Adipocyte (in vitro differentiated cells): ENCODE data around the gene ADAMTS17.

Experiments
- DNase-seq: peaks from one replicate; pipeline ENCODE4 v3.0.0-alpha.2; 2015; ENCODE audit warnings: low read depth
- H3K27me3 ChIP-seq: replicated peaks from 2 replicates; pipeline ENCODE4 v1.7.0; 2013; ENCODE audit warnings: mild to moderate bottlenecking, low read length, moderate library complexity; ENCODE audit not compliant: control insufficient read depth, insufficient read depth
- H3K36me3 ChIP-seq: 2 replicates; pipeline ENCODE4 v1.7.0; 2013; ENCODE audit warnings: low read length, mild to moderate bottlenecking, moderate library complexity; ENCODE audit not compliant: control insufficient read depth, insufficient read depth, severe bottlenecking
- H3K4me1 ChIP-seq: 2 replicates; pipeline ENCODE4 v1.7.0; 2013; ENCODE audit warnings: mild to moderate bottlenecking, low read length, moderate library complexity; ENCODE audit not compliant: control insufficient read depth, insufficient read depth
- H3K4me3 ChIP-seq: 2 replicates; pipeline ENCODE4 v1.7.0; 2013; ENCODE audit warnings: mild to moderate bottlenecking, low read length, moderate library complexity
- H3K9ac ChIP-seq: 2 replicates; pipeline ENCODE4 v1.7.0; 2013; ENCODE audit warnings: mild to moderate bottlenecking, low read length, moderate library complexity
- H3K9me3 ChIP-seq: 2 replicates; pipeline ENCODE4 v1.7.0; 2013; ENCODE audit warnings: mild to moderate bottlenecking, low read length, moderate library complexity; ENCODE audit not compliant: control insufficient read depth

The ADAMTS17 gene

DNA sequence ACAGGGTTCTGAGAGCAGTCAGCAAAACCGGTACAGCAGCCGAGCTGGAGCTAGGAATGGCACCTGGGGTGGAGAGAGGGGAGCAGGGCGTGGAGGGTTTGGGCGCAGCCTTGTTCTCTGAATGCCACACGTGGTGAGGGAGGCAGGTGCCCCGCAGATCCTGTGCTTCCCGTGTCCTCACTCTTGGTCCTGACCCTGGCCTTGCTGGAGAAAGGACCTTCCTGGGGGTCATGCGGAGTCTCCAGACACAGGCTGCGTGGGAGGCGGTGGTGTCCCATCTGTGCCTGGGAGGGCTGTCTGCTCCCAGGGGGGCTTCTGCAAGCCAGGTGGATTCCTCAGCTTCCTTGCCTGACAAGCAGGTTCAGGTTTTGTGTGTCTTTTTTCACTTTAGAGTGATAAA, 363.8 kb downstream of the ADAMTS17 start:
- H3K4me3 ChIP-seq = no peak overlapping the region
- H3K9ac ChIP-seq = no peak overlapping the region
- no peaks in the 10 kb centered on the region for H3K9me3 ChIP-seq
- H3K36me3 ChIP-seq = no peaks in the 10 kb centered on the region
- no peaks in the 10 kb centered on the region for H3K4me1 ChIP-seq
- DNase-seq = no peak
- peaks cover 17% of the 10 kb centered on the region for H3K27me3 ChIP-seq

DNA sequence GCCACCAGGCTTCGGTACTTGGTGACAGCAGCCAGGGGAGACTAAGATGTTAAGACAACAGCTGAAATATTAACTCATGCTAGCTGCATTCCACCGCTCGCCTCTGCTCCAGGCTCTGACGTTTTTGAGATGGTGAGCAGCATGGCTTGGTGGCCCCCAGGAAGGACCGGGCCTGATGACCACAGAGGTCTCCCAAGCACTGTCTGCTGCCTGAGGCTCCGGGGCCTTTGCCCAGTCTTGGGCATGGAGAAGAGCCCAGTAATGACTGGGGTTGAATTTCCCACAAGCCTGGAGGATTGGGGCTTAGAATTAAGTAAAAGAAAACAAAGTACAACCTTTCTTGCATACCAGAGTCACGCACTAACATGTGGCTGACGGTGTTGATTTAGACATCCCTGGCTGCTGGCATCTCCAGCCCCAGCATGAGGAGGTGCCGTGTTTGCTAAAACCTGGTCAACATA, 364.9 kb downstream of the ADAMTS17 start:
- Histone ChIP-seq H3K9ac (no peak overlapping the region), H3K4me1 (no peaks in the 10 kb centered on the region), H3K27me3 (peaks cover 13% of the 10 kb centered on the region), H3K4me3 (no peak overlapping the region), H3K9me3 (no peaks in the 10 kb centered on the region), H3K36me3 (no peaks in the 10 kb centered on the region)
- peak; percentile 30 for DNase-seq

DNA sequence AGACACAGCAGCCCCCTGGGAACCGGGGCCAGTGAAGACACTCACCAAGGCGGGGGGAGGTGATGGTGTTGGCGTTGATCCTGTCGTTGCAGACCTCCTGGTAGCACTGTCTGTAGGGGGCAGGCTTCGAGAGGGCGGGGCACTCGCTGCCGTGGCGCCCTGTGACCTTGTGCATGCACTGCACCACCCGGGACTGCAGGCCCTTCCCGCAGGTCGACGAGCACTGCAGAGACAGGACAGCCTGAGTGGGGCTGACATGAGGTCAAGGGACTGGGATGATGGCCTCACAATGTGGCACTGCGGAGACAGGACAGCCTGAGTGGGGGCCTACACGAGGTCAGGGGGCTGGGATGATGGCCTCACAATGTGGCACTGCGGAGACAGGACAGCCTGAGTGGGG, 365.8 kb downstream of the ADAMTS17 start:
- no peaks in the 10 kb centered on the region for H3K36me3 ChIP-seq
- H3K27me3 ChIP-seq = peaks cover 12% of the 10 kb centered on the region
- no peaks in the 10 kb centered on the region for H3K4me1 ChIP-seq
- no peak for DNase-seq
- no peak overlapping the region for H3K9ac ChIP-seq
- H3K4me3 ChIP-seq = no peak overlapping the region
- no peaks in the 10 kb centered on the region for H3K9me3 ChIP-seq

- no peak for DNase-seq
- no peak overlapping the region for H3K4me3 ChIP-seq
- no peaks in the 10 kb centered on the region for H3K36me3 ChIP-seq
- H3K9ac ChIP-seq = no peak overlapping the region
- H3K4me1 ChIP-seq = no peaks in the 10 kb centered on the region
- peaks cover 20% of the 10 kb centered on the region for H3K27me3 ChIP-seq
- no peaks in the 10 kb centered on the region for H3K9me3 ChIP-seq
Observed at GRCh38 chr15:99974246-99974645, 367.5 kb downstream of the ADAMTS17 start.

DNA sequence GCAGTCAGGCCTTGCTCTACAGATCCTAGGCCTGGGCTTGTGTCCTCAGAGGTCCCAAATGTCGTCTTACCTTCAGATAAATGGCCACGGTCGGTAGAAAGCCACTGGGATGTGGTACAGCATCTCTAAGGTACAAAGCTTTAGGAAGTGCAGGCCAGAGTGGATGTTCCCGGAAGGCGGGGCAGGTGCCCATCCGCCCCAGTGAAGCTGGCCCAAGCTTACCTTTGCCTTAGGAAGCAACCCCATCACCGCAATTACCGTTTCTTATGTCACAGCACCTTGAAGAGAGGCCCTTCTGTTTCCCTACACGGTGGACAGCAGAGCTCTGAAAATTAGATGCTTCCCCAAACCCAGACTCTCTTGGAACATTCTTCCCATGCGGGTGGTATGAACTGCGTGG, 368.4 kb downstream of the ADAMTS17 start:
- Histone ChIP-seq H3K4me3 (no peak overlapping the region), H3K4me1 (no peaks in the 10 kb centered on the region), H3K9me3 (no peaks in the 10 kb centered on the region), H3K27me3 (peaks cover 17% of the 10 kb centered on the region), H3K36me3 (no peaks in the 10 kb centered on the region), H3K9ac (no peak overlapping the region)
- no peak for DNase-seq

DNA sequence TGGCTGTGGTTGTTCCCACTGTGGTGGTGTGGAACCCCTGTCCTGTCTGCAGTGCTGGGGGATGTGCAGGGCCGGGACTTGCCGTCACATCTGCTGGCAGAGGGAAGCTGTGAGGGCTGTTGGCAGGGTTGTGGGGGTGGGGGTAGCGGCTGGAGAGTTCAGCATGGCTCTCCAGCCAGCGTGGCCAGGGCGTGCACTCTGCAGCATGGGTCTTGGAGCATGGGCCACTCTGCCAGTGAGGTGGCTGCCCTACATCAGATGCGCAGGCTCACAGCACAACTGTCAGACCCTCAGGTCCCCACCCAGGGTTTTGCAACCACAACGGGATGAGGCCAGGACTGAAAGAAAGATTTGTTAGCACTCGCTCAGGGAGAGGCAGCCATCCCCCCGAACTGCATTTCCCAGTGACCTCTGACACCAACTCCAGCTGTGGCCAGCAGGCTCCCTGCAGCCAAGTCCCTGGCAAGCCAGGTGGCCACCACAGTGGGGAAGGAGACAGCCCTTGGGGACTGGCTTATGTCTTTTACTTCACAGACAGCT, 370.8 kb downstream of the ADAMTS17 start:
- Histone ChIP-seq H3K9me3 (no peaks in the 10 kb centered on the region), H3K27me3 (peaks cover 17% of the 10 kb centered on the region)

DNA sequence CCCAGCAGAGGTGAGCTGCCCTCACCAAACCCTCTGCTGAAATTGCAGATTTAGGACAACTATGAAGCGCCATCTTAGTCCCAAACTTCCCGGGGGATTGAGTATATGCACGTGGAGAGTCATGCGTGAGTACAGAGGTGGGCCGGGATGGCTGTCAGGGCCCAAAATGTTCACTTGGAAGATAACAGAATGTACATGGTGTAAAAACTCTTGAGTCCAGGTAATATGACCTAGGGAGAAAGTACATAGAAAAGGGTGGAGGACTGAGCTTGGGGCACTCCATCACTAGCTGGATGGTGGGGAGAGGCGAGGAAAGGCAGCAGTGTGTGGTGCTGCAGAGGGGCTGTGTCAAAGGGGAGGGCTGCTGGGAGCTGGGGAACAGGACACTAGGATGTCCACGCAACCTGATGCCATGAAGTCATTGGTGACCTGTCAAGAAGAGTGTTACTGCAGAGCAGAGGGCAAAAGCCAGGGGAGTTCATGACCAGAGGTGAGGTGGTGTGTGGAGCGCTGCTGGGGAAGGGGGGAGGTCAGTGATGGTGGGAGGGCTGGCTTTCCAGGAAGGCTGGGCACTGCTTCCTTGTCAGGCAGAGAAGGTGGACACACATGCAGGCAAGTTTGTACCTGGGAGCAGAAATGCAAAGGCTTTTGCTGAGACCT, 372.4 kb downstream of the ADAMTS17 start:
- no peak overlapping the region for H3K4me3 ChIP-seq
- no peaks in the 10 kb centered on the region for H3K4me1 ChIP-seq
- H3K36me3 ChIP-seq = no peaks in the 10 kb centered on the region
- DNase-seq = no peak
- H3K9me3 ChIP-seq = no peaks in the 10 kb centered on the region
- no peak overlapping the region for H3K9ac ChIP-seq
- H3K27me3 ChIP-seq = peaks cover 17% of the 10 kb centered on the region

More for the DNA sequence above, 370.8 kb downstream of the ADAMTS17 start:
- Histone ChIP-seq H3K4me1 (no peaks in the 10 kb centered on the region), H3K9ac (no peak overlapping the region), H3K4me3 (no peak overlapping the region), H3K36me3 (no peaks in the 10 kb centered on the region)
- DNase-seq = no peak

DNA sequence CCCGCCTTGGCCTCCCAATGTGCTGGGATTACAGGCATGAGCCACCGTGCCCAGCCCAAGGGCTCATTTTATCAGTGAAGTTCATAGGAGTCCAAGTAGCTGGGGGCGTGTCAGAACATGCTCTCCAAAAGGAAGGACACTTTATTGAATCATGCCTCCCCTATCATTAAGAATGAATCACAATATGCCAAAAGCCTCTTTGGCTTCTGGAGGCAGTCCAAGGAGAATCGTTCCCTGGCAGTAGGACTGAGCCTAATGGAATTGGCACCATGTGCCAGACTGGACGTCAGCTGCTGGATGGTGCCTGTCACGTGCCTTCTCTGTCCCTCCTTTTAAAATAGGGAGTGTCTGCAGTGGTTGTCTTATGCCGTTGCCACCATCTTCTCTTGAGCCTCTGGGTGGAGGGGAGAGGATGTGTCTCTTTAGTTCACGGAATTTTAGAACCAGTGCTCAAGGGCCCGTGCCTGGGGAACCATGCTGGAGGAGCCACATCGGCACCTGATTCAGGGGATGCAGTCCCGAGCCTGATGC, 373.9 kb downstream of the ADAMTS17 start:
- H3K36me3 ChIP-seq = no peaks in the 10 kb centered on the region
- H3K4me1 ChIP-seq = peaks cover 6% of the 10 kb centered on the region
- H3K4me3 ChIP-seq = no peak overlapping the region
- no peak for DNase-seq
- H3K27me3 ChIP-seq = peaks cover 18% of the 10 kb centered on the region
- H3K9ac ChIP-seq = no peak overlapping the region
- H3K9me3 ChIP-seq = no peaks in the 10 kb centered on the region

DNA sequence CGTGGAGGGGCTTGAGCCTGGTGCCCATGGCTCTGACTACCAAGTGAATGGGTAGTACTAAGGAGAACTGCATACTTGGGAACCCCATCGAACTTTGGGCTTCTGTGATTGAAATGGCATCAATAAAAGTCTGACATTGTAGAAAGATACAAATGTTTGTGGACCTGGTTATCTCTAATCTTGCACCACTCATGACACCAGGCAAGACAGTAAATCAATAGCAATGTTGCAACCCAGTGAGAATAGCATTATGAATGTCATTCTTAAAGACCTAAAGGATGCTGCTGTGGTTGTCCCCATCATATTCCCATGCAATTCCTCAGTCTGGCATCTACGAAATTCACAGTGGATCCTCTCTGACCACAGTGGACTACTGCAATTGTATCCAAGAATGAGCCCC, 375.0 kb downstream of the ADAMTS17 start:
- Histone ChIP-seq H3K36me3 (no peaks in the 10 kb centered on the region), H3K4me1 (peaks cover 6% of the 10 kb centered on the region), H3K27me3 (peaks cover 28% of the 10 kb centered on the region), H3K4me3 (no peak overlapping the region), H3K9ac (no peak overlapping the region), H3K9me3 (no peaks in the 10 kb centered on the region)
- DNase-seq = no peak

DNA sequence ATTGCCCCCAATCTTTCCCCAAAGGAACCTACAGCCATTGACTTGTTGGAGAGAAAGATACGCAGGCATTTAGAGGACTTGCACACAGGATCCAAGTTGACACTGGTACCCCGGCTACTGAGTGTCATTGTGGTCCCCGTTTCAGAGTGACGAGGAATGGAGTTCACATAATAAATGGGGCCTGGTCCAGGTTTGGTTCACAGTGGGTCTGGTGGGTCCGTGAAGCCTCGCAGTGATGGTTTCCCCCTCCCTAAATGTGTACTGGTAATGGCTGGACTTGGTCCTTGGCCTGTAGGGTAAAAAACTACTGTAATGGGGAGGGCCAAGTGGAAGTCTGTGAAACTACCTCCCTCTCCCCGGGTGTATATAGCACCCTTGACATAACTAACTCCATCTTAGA, 376.4 kb downstream of the ADAMTS17 start:
- no peaks in the 10 kb centered on the region for H3K9me3 ChIP-seq
- no peak overlapping the region for H3K9ac ChIP-seq
- peaks cover 6% of the 10 kb centered on the region for H3K4me1 ChIP-seq
- DNase-seq = no peak
- H3K4me3 ChIP-seq = no peak overlapping the region
- H3K36me3 ChIP-seq = no peaks in the 10 kb centered on the region
- H3K27me3 ChIP-seq = peaks cover 31% of the 10 kb centered on the region

DNA sequence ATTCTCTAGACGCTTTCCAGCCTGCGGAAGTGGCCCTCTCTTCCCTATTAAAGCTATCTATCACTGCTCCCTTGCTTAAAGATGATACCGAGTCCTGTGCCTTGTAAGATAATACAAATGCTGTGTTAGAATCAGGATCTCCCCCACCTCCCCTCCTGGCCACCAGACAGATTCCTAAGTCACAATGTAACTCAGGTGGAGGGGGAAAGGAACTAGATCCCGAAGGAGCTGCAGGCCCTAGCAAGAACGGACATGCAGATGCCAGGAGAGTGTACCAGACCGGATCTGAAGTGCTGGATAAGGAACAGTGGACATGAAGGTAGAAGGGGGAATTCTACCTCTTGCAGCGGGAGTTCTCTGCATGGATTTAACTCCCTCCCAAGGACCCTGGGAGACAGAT, 377.8 kb downstream of the ADAMTS17 start:
- Histone ChIP-seq H3K4me1 (peaks cover 6% of the 10 kb centered on the region), H3K9me3 (no peaks in the 10 kb centered on the region), H3K27me3 (peaks cover 33% of the 10 kb centered on the region), H3K36me3 (no peaks in the 10 kb centered on the region), H3K9ac (no peak overlapping the region), H3K4me3 (no peak overlapping the region)
- no peak for DNase-seq
